Erythroblast (primary cell): ENCODE results near the gene CACNA2D4.

Experiments
- DNase-seq, 2 experiments: peaks; one replicate each; lab custom pipeline; 2025; lab: John Stamatoyannopoulos, UW
- GATA1 ChIP-seq: IDR thresholded peaks from 2 replicates; pipeline ENCODE4 v1.6.1; 2011; ENCODE audit warnings: low read depth, mild to moderate bottlenecking, control low read depth, low read length, moderate library complexity
- POLR2A ChIP-seq: IDR thresholded peaks from 2 replicates; pipeline ENCODE4 v1.6.1; 2011; ENCODE audit warnings: mild to moderate bottlenecking, low read length

CACNA2D4 gene

DNA sequence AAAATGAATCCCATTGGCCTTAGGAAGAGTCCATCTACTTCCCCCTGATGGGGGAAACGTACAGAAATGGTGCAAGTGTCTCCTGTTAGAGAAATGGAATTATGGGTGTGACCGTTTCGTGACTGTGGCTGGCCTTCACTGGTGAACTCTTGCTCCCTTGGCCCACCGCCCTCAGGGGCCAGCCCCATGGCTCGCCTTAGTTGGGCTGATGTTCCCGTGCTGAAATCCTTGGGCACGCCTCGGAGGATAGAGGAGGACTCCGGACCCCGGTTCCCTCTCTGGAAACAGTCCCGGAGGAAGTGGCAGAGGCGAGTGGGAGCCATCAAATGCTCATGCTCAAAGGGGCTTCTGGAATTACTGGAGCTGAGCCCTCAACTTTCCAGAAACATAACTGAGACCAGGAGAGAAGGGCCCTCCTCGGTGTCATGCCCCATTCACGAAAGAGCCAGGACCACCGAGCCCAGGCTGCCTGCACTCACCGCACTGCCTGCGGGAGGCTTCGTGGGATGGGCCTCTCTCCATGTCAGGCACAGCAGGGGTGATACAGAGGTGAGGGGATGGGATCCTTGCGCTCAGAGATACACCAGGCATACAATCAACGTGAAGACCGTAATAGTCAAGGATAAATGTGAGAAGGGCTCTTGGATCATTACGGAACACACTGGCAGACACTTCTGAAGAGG lies 10.1 kb upstream of the CACNA2D4 start:
- TF ChIP-seq POLR2A (no peak), GATA1 (no peak)
- DNase-seq, result no peak

DNA sequence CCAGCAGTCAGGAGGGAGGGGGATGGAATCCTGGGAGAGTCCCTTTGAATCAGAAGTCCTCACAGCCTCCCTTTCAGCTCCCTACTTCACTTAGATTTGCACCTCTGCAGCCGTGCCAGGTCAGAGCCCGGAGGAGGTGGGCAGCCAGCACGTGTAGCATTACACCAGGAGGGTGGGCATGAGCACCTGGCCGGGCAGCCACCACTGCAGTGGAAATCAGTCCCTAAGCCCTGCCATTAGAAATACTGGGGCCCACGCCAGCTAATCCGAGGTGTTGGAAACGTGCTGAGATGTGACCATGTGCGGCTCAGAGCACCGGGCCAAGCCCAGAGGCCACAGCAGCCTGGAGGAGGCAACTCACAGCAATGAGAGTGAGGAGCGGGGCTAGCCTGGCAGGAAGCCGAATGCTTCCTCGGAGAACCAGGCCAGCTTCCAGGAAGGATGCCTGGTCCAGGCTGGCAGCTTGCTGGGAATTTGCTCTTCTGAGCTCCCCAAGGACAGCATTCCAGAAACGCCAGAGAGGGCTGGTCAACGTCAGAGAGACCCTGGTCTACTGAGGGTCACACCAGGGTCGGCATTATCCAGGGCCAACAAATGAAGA lies 9.4 kb upstream of the CACNA2D4 start:
- TF ChIP-seq POLR2A, result no peak
- DNase-seq, result no peak

DNA sequence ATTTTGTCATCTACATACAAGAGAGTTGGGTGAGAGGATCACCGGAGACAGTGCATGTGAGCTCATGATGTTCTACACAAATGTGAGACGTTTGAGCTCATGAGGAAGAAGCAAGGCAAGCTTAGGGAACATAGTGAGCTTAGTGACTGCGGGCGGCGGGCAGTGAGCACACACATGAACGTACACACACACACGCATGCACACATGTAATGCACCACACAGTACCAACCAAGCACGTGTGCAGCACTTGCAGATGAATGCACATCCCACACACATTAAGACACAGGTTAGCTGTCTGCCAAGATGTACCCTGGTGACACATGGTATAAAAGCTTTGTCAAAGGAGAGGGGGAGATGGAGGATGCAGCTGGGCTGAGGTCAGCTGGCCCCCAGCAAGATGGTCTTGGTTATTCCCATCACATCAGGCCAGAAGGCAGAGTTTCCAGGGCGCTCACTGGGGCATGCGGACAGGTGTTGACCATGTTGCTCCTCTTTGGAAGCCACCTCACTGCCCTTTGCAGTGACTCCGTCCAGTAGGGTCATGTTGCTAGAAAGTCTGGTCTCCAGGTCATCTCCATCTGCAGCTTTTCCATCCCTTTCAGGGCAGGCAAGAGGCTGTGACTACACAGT lies 8.7 kb upstream of the CACNA2D4 start:
- DNase-seq, result no peak

DNA sequence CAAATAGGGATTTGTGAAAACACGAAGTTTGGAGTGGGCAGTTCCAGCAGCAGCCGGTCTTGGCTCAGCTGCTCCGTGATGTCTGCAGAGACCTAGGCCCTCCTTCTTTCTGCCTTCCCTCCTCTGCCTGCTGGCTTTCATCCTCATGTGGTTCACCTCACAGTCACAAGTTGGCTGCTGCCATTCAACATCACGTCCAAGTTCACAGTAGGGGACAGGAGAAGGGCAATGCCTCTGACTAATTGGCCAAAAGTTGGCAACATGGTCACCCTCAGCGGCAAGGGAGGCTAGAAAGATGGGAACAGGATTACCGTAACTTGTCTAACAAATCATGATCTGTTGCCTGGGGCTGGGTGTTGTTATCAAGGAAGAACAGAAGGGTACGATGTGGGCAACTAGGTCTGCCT lies 7.8 kb upstream of the CACNA2D4 start:
- no peak for TF ChIP-seq POLR2A
- no peak for TF ChIP-seq GATA1
- DNase-seq, result no peak

More for the DNA sequence above, 8.7 kb upstream of the CACNA2D4 start:
- TF ChIP-seq GATA1, result no peak
- no peak for TF ChIP-seq POLR2A

DNA sequence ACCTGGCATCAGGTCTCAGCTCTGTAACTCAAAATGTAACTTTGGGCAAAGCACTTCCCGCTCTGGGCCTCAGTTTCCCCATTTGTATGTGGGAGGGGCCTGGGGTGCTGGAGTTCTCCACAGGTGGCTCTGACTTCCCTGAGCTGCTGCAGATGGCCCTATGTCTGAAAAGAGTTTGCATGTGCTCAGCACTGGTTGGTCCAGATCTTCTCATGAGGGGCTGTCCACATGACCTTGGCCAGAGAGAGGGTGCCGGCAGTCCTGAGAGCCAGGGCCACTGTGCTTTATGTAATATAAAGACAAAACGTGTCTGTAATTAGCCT lies 7.2 kb upstream of the CACNA2D4 start:
- DNase-seq, result no peak
- TF ChIP-seq GATA1, result no peak

DNA sequence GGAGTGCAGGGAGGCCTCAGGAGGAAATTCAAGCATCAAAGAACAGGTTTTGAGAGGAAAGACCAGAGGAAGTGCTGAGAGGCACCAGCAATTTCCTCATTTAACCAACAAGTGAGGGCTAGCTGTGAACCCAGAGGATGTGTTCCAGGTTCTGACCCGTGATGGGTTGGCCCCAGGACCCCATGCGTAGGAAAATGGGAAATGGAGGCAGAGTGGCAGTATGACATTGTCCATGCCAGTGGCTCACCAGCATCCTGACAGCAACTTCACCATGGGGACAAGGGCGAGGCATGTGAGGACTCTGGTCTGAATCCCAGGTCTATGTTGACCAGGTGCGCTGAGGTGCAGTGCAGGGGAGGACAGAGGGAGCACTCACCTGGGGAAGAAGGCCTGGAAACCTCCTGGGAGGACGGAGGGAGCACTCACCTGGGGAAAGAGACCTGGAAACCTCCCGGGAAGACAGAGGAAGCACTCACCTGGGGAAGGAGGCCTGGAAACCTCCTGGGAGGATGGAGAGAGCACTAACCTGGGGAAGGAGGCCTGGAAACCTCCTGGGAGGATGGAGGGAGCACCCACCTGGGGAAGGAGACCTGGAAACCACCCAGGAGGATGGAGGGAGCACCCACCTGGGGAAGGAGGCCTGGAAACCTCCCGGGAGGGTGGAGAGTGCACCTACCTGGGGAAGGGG lies 6.7 kb upstream of the CACNA2D4 start:
- DNase-seq, result no peak
- TF ChIP-seq GATA1 (no peak), POLR2A (peak; percentile 33)

DNA sequence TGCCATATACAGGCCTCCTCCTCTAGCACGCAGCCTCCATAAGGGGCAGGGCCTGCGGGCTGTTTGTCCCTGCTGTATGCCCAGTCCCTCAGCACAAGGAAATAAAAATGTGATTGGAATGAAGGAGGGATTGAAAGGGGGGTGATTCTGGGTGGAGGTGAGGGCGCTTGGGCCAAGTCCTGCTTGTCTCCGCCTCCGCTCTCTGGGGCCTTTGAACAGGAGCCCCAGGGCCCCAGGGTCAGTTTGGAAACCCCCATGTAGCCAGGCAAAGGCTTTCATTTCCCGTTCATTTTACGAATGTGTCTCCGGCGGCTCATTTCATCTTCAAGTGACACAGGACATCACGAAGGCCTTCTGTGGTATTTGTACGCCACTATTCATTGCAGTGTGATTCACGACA lies 4.5 kb upstream of the CACNA2D4 start:
- TF ChIP-seq POLR2A (no peak), GATA1 (no peak)
- DNase-seq, result no peak

DNA sequence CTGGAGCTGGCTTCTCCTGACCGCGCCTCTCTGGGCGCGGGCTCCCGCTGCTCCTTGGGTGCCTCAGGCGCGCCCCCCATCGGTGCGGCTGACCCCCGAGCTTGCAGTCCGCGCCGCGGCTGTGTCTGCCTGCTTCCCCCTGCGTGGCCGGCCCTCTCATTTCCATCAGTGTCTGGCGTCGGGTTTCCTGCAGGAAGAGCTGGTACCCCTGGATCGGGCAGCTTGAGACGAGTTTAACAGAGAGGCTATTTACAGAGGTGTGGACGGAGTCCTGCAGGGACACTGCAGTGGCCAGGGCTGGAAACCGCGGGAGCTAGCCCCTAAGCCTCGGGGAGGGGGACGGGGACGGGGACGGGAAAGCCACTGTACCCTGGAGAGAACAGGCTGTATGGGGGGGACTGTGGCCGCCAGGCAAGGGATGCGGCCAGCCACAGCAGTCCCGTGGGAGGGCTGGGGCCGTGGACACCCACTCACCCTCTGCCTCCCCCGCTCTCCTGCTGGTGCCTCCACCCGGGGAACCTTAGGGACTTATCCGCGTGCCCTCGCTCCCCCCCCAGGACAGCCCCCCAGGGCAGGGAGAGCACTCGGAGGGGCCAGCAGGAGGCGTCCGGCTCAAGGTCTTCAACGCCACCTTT lies 3.7 kb upstream of the CACNA2D4 start:
- TF ChIP-seq GATA1, result no peak
- TF ChIP-seq POLR2A, result no peak
- DNase-seq, result no peak

DNA sequence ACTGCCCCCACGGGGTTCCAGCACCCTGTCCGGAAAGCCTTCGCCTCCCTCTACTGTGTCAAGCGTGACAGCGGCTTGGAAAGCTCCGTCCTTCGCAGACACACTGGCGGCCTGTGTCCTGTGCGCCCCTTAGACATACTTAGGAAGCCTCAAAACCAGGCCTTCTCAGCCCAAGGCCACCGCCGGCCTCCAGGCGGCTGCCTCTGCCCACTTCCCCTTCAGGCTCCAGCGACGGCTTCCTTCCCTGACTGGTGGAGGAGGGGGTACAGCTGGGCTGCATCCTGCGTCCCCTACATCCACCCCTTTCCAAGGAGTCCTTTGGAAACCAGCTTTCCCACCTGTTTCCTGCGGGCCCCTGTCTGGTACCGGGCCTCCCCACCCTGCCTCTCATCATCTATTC lies 2.5 kb upstream of the CACNA2D4 start:
- DNase-seq, result no peak
- no peak for TF ChIP-seq POLR2A
- no peak for TF ChIP-seq GATA1

DNA sequence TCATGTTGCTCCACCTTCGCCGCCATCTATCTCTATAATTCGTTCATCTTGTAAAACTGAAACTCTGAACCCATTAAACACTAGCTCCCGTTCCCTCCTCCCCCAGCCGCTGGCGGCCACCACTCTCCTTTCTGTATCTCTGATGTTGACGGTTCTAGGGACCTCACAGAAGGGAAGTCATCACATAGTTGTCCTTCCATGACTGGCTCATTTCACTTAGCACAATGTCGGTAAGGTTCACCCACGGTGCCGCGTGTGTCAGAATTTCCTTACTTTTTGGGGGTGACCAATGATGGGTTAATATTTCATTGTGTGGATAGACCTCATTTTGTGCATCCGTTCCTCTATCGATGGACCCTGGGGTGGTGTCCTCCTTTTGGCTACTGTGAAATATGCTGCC lies 2.0 kb upstream of the CACNA2D4 start:
- TF ChIP-seq POLR2A (no peak), GATA1 (no peak)
- no peak for DNase-seq

DNA sequence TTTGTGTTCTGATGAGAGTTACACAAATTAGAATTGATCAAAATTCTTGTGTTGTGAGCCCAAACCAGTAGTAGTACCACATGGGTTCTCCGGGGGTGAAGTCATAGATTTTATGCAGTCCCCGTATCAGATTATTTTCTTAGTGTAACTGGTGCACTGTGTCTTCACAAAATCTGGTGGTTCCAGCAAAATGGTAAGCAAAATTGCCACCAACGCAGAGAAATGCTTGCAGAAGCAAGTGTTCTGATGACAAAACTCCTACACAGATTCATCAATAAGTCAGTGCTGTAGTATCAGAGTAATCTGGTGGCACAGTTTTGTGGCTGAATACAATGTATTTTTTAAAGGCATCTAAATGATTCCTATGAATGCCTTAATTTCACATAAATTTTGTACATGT lies 1.3 kb upstream of the CACNA2D4 start:
- TF ChIP-seq POLR2A, result no peak
- TF ChIP-seq GATA1, result no peak
- no peak for DNase-seq

DNA sequence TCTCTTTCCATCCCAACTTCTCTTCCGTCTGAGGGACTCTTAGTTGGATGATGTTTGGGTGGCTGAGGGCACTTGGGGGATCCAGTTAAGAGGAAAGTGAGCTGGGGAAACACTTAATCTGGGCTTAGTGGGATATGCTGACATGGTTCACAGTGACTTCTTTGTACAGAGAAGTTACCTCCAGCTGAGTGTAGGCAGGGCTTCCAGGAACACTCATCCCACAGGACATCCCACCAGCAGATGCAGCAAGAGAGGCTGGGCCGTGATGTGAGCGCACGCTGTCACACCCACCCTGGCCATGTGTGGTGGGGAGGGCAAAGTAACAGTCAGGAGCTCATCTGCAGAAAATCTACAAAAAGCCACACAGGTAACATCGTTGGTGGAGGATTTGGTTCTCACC lies 832 bp upstream of the CACNA2D4 start:
- no peak for TF ChIP-seq GATA1
- no peak for DNase-seq

DNA sequence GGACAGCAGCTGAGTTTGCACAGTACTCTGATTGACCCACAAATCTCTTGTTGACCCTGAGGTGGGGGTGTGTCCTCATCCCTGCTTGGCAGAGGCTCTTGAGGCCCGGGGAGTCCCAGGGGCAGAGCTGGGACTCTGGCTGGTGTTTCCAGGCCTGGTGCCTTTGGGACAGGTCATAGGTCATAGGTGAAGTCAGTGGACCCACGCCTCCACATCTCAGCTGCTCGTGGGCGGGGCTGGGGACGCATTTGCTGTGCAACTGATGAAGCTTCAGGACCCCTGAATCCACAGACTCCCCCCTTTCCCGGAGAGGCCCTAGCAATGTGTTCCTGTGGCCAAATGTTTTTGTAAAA lies 408 bp upstream of the CACNA2D4 start:
- no peak for TF ChIP-seq GATA1
- DNase-seq, result no peak
